Choroid plexus epithelial cell (primary cell): ENCODE results near the gene HEBP2.
"Not testable (repeated sequence)": the region's sequence is repeated elsewhere in the genome, so short reads cannot be mapped to it uniquely, and the experiment has no call there.

Experiments
- DNase-seq: peaks from one replicate; pipeline ENCODE4 v3.0.0-alpha.2; 2010; ENCODE audit warnings: low read depth
- H3K4me3 ChIP-seq: 2 replicates; pipeline ENCODE4 v1.5.1; 2011; ENCODE audit warnings: low read depth, mild to moderate bottlenecking, control low read depth, low read length, moderate library complexity
- TF ChIP-seq, protein P1 (sequence below): conservative IDR thresholded peaks from 2 replicates; pipeline ENCODE4 v1.5.1; 2011; ENCODE audit warnings: low read depth, mild to moderate bottlenecking, control low read depth, inconsistent platforms, low read length, moderate library complexity

The HEBP2 gene

DNA sequence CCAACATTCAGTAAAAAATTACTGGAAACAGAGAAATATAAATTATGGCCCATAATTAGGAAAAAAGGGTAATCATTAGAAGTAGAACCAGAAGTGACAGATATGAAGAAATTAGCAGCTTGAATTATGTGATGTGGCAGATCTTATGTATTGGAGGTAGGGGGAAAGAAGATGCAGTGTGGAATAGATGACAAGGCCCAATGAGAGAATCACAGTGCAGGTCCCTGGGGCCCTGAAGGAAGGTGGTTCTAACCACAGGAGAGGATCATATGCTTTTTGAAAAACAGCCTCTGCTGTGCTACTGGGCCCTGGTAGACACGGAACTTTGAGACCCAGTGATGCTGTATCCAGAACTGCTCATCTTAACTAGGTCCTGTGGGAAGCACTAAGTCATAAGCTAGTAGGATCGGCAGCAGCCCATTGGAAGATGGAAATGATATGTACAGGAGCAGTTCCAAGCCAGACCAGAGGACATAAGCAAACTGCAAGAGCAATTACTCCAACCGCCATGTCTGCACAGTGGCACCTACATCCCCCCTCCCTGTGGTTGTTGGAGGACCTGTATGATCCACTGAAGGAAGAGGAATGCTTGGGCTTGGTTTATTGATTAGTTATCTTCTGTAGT is 14.2 kb downstream of the HEBP2 start:
- no peak overlapping the region for H3K4me3 ChIP-seq
- TF ChIP-seq, protein P1, sequence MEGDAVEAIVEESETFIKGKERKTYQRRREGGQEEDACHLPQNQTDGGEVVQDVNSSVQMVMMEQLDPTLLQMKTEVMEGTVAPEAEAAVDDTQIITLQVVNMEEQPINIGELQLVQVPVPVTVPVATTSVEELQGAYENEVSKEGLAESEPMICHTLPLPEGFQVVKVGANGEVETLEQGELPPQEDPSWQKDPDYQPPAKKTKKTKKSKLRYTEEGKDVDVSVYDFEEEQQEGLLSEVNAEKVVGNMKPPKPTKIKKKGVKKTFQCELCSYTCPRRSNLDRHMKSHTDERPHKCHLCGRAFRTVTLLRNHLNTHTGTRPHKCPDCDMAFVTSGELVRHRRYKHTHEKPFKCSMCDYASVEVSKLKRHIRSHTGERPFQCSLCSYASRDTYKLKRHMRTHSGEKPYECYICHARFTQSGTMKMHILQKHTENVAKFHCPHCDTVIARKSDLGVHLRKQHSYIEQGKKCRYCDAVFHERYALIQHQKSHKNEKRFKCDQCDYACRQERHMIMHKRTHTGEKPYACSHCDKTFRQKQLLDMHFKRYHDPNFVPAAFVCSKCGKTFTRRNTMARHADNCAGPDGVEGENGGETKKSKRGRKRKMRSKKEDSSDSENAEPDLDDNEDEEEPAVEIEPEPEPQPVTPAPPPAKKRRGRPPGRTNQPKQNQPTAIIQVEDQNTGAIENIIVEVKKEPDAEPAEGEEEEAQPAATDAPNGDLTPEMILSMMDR: no peak
- DNase-seq: no peak

DNA sequence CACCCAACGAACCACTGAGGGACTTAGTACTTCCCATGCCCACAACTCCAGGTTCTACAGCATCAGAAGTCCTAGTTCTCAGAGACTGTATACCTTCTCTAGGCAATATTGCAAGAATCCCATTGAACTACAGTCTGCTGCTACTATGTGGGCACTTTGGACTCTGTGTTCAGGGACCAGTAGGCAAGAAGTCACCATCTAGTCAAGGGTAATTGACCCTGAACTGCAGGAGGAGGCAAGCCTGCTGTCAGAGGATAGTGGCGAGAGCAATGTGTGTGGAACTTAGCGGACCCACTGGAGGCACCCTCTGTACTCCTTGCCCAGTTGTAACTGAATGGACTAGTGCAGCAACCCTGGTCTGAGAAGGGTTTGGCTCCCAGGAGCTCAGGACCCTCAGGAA is 15.7 kb downstream of the HEBP2 start:
- H3K4me3 ChIP-seq: no peak overlapping the region
- TF ChIP-seq, protein P1: no peak
- DNase-seq: no peak

DNA sequence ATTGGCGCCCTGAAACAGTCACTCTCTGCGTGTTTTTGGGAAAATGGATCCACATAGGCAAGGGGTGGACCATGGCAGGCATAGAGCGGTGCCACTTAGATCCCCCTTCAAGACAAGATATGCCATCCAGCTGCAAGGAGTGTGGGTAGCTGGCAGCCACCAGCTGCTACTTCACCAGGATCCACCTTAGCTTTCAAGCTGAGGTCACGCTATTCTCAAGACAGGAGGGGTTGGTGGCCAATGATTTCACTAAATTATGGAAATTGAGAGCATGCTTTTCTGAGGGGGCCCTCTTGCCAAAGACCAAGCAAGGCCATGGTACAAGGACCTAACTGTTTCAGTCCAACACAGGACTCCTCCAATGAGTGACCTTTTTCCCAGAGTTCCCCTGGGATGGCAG is 16.3 kb downstream of the HEBP2 start:
- no peak for DNase-seq
- H3K4me3 ChIP-seq: no peak overlapping the region
- TF ChIP-seq, protein P1: no peak

DNA sequence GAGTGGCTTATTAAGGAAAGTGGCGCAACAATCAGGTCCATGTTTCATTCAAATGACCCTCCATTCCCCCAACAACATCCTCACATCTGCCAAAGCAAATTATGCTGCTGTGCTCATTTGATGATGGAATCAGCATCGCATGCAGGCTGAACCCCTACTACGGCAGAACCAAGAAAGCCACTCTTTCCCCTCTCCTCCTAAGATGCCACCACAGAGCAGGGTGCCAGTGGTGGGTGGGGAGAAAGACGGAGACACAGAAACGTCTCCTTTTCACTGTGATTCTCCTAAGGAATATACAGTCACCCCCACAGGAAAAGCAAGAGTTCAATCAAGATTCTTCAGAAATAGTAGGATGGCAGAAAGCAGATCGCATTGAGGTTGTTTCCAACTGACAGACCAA is 17.1 kb downstream of the HEBP2 start:
- TF ChIP-seq, protein P1: no peak
- H3K4me3 ChIP-seq: no peak overlapping the region
- DNase-seq: no peak

DNA sequence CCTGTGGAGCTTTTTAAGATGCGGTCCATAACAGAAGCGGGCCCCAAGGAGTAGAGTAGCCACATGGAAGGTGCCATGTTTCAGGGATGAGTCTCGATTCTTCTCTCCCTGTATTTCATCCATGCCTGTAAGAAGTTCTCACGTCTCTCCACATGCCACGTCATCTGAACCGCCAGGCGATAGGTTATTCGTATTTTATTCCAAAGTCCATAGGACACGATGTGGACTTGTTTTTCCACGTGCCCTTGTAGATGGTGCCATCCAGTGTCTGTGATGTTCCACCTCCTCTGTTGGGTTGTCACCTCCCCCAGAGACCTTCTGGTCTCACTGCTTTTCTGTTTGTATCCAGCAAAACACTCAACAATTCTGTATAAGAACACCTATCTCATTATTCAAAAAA is 17.6 kb downstream of the HEBP2 start:
- no peak for DNase-seq
- TF ChIP-seq, protein P1: no peak
- no peak overlapping the region for H3K4me3 ChIP-seq

DNA sequence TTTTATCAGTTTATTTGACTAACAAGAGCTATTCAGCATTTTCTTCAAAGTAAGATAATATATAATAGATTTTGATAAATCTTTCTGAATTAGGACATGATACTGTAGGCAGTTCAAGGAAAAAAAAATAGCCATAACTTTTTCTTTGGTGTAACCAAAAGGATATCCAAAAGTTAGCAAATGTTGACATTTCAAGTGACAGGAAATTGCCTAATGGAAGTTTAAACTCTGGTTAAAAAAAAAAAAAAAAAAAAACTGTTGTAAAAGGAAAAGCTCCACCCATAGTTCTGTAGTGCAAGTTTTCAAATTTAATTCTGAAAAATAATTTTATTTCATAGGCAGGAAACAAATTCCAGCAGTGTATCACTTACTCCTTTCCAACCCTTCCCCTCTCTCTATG is 18.8 kb downstream of the HEBP2 start:
- H3K4me3 ChIP-seq: no peak overlapping the region
- TF ChIP-seq, protein P1: no peak
- DNase-seq: no peak

DNA sequence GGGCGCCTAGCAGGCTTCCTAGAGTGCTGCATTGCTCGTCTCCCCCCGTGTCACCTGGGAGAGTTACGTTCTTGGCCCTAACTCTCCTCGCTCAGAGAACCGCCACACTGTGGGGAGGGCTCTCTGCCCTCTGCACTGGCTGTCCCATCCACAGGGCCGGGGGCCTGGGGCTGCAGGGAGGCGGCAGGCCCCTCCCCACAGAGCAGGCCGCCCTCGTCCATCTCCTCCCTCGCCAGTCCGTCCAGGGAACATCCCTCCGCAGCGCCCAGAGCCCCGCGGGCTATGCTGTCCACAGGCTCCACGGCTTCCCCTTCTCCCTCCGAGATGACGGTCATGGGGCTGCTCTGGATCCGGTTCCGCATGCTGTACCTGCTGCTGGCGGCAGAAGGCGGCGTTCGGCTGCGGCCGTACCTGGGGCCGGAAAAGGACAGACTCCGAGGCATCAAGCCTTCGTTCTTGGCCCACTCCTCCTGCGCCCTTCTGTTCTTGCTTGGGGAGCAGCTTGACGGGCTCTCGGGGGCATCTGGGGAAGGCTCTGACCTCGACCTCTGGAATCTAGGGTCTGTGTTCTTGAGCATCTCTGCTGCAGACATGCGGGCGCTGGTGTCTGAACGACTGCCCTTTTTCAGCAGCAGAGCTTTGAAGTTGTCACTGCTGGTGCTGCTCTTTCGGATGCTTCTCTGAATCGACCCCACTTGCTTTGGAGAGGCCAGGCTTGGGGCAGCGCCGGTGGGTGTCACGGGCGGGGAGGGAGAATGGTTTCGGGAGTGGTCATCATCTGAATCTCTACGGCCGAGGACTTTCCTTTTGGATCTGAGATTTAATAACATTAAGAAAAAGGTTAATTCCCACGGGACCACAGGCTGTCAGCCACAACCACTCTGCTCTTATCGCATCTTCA is 20.2 kb downstream of the HEBP2 start:
- TF ChIP-seq, protein P1: no peak
- DNase-seq: no peak
- H3K4me3 ChIP-seq: no peak overlapping the region

DNA sequence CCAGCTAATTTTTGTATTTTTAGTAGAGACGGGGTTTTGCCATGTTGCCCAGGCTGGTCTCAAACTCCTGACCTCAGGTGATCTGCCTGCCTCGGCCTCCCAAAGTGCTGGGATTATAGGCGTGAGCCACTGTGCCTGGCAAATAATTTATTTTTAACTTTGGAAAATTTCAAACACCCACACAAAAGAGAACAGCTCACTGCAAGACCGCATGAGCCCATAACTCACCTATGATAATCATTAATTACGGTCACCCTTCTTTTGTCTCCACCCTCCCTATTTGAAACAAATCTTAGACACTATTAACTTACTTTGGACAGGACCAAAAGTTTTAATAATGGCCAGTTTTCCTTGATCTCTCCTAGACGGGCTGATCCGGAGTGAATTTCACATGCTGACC is 21.2 kb downstream of the HEBP2 start:
- DNase-seq: not testable (repeated sequence)

More for the DNA sequence above, 21.2 kb downstream of the HEBP2 start:
- H3K4me3 ChIP-seq: not testable (repeated sequence)
